Left renal cortex interstitium (tissue), 4 donors: ENCODE measurements around the gene LYSMD3. TPM values are rescaled to one million over a fixed set of nuclear protein-coding genes. Genes with fewer than 3 reads are reported as not detected.
"Not testable (repeated sequence)": the region's sequence is repeated elsewhere in the genome, so short reads cannot be mapped to it uniquely, and the experiment has no call there.

ENCODE experiments used
- DNase-seq, 4 donors: peaks; one replicate each; pipeline ENCODE4 v3.0.0-alpha.2; 2013; ENCODE audit warnings: low read depth in 4 of 4, low spot score in 2 of 4, missing footprints in 1 of 4
- polyA plus RNA-seq, 4 donors: library from polyadenylated mRNA; unstranded; fragments of 120-200 nt; gene quantifications; one replicate each; pipeline ENCODE4 v1.2.1, GENCODE V29; 2013; ENCODE audit not compliant: insufficient read length in 4 of 4

The LYSMD3 gene
- 10 to 100 TPM; 24.4 to 31.7 (median 28.1) TPM for polyA plus RNA-seq

DNA sequence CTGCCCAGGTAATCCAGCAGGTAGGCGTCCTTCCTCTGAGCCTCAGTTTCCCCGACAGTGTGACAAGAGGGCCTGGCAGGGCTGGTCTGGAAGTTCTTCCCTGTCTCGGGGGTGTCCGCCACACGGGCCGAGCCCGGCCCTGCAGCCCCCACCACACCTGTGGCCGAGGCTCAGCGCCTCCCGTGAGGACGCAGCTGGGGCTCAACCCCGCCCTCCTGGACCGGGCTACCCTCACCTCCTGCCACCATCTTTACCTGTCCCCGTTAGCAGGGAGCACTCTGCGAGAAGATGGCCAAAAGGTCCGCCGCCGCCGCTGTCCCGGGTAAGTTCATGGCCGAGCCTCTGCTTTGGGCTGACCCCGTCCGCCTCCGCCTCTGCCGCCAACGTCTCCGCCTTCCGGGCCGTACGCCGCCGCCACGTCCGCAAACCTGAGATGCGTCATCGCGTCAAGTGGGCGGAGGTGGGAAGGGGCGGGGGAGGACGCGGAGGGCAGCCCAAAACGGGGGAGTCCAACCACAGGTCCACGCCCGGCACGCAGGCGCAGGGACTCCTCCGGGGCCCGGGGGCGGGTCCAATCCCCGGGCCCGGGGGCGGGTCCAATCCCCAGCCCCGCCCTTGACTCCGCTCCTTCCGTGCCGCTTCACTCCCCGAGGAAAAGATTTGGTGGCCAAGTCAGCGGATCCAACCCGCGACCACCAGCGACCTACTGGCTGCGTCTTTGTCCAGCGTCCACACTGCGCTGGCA is at the start of gene LYSMD3:
LYSMD3 (minus strand) TSS at position 391 of the 745 bp plus-strand sequence. CDS start 4,295 bp downstream, outside the sequence.
- DNase-seq, result peak; percentile 83 to 92 (median 86)

DNA sequence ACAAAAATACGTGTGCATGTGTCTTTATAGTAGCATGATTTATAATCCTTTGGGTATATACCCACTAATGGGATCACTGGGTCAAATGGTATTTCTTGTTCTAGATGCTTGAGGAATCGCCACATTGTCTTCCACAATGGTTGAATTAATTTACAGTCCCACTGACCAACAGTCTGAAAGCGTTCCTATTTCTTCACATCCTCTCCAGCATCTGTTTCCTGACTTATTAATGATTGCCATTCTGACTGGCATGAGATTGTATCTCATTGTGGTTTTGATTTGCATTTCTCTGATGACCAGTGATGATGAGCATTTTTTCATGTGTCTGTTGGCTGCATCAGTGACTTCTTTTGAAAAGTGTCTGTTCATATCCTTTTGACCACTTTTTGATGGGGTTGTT is 47.2 kb upstream of the LYSMD3 start:
- DNase-seq, result not testable (repeated sequence)

DNA sequence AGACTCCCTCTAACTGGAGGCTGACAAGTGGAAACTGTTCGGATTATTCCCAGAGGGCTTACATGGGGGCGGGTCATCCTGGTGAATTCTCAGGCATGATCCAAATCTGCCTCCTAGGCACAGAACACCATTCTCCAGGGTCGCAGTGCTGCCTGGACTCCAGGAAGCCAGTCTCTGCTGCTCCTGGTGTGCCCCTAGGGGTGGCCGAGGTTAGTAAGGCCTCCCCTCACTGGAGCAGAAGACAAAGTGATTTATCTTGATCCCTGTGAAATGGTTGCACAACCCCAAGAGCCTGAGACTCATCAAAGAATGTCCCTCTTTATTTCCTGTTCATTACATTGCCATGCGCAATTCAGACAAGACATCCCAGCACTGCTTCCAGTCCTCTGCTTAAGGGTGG is 46.3 kb upstream of the LYSMD3 start:
- no peak for DNase-seq

DNA sequence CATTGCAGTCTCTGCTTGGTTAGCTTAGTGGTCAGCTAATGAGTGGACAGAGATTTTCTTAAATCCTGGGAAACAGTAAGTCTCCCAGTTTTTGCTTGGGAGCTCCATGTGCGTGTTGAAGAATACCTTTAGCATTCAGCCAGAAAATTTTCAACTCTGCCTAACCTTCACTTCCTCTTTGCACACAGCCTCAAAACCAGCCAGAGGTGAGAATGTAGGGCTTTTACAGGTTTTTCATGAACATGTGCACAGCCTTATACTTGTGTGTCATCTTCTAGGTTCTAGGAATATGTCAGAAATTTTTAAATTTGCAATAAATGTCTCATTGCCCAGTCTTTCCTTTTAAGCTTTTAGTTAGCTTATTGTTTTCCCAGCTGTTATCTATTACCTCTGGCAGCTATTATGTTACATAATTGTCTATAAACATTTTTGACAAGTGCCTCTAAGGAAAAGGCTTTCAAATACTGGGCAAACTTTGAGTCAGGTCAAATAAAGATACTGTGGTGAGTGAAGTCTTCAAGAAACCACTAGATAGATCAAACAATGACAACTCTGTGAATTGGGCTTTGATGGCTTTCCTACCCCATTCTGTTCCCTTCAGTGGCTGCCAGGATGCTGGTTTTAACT is 41.9 kb upstream of the LYSMD3 start:
- DNase-seq, result no peak

DNA sequence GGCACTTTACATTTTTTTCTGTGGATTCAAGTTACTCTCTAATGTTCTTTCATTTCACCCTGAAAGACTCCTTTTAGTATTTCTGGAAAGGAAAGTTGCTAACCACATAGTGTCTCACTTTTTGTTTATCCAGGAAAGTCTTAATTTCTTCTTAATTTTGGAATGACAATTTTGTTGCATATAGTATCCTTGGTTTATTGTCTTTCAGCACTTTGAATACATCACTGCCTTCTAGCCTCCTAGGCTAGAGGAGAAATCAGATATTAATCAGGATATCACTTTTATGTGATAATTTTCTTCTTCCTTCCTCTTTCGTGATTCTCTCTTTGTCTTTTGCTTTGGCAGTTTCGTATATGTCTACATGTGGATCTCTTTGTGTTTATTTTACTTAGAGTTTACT is 40.6 kb upstream of the LYSMD3 start:
- no peak for DNase-seq

DNA sequence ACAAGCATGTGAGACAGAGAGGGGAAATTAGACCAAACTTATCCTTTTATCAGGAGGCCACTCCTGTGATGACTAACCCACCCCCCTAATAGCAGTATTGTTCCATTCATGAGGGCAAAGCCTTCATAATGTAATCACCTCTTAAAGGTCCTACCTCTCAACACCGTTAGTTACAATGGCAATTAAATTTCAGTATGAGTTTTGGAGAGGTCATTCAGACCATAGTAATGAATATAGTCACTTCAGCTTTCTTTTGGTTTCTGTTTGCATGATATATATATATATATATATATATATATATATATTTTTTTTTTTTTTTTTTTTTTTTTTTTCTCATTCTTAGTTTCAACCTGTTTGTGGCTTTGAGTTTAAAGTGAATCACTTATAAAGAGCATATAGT is 39.7 kb upstream of the LYSMD3 start:
- DNase-seq, result no peak

DNA sequence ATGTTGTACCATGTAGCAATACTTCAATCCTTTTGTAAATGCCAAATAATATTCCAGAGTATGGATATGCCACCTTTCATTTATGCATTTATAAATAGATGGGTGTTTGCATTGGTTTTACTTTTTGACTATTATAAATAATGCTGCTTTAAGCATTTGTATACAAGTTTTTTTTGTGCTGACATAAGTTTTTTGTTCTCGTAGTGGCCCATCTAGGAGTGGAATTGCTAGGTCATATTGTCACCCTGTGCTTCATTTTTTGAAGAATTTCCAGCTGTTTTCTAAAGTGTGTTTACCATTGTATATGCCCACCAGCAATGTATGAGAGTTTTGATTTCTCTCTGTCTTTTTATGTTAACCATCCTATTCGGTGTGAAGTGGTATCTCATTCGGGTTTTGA is 36.1 kb upstream of the LYSMD3 start:
- no peak for DNase-seq

DNA sequence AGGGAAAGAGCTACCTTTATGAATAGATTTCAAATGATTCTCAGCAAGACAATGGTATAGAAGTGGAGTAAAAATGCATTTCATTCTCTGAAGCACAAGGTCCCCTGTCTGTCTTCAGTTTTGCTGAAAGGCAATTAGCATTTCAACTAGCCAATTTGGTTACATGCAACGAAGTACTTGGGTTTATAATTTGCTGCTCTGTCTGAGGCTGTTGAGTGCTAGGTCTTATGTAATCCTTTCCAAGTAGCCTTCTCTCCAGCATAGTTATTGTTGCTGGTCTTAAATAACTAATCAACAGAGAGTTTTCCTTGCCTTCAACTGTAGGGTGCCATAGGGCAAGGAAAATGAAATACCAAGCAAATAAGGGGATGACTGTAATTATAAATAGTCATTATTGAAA is 33.7 kb upstream of the LYSMD3 start:
- no peak for DNase-seq

DNA sequence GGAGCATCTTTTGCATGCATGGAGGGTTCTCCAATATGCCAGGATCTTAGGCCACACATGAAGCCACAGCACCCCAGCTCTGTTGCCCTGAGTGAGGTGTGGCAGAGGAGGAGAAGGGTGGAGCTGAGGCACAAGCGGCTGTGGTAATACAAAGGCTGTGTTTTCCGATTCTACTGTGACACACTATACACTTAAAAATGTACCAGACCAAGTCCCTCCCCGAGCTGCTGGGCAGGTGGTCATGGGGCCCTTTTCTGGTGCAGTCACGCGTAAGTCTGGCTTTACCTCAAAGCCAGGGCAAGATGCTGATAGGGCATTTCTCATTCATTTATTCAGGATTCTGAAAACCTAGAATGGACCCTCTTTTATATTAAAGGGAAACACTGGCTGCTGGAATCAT is 33.0 kb upstream of the LYSMD3 start:
- DNase-seq, result no peak

DNA sequence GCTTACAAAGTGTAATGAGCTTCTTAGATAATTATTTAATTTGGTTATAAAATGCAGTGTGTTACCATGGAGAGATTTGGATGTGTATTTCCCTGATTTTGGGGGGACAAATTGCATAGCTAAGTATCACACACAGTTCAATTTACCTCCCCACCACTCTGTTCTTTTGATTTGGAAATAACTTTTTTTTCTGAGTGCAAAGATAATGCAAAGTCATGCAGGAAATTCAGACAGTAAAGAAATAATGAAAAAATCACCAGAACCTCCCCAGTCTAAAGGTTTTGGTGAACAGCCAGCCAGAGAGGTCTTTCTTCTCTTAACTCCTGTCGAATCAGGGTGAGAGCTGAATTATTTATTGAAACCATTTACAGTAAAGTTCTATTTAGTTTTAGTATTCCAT is 32.4 kb upstream of the LYSMD3 start:
- no peak for DNase-seq

DNA sequence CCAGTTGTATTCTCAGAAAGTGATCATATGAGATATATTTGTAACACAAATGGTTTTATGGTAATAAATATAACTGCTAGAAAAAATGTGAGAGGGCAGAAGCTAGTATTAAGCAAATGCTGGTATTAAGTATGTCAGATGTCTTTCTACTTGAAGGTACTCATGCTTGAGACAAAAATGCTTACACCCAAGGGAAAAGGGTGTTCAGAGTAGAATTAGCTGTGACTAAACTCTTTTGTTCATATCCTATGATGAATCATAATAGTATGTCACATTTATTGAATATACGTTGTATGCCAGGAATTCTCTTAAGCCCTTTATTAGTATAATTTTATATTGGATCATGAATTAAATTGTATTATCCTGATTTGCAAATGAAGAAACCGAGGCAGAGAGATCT is 31.4 kb upstream of the LYSMD3 start:
- no peak for DNase-seq

DNA sequence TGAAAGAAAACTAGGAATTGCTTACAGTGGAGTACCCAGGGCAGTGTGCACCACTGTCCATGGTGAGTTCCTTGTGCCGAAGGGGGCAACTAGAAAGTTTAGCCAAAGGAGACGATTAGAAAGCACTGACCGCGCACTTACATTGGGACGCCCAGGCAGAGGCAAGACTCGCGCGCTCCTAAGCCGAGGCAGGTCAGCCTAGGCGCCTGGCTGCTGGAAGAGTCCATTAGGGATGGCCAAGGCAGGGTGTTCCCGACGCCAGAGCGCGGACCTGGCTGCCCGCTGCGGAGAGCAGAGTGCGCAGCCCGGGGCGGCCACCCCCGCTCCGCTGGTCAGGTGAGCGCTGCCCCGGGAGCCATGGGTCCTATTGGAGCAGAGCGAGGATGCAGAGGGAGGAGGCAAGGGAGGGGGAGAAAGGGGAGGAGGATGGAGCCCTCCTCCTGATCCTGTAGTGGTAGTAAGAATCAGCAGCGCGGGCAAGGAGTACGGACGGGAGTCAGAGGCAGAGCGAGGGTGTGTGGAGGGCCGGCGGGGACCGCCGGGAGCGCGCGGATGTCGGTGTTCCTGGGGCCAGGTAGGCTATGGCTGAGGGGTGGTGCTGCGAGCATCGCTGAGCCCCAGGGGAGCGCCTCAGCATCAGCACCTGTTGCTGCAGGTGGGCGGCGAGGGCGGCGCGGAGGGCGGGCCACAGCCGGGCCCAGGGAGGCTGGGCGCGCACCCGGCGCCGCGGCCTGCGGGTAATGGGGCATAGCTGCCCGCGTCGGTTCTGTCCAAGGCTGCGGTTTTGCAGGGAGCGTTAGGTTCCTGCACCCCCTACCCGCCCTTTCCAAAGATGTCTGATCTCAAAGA is 29.2 kb upstream of the LYSMD3 start, which contains the start of gene ADGRV1:
ADGRV1 (plus strand) TSS at position 454 of the 849 bp plus-strand sequence; CDS start at position 553, 99 bp downstream.
- DNase-seq, result peak; percentile 66 to 82 (median 74)

DNA sequence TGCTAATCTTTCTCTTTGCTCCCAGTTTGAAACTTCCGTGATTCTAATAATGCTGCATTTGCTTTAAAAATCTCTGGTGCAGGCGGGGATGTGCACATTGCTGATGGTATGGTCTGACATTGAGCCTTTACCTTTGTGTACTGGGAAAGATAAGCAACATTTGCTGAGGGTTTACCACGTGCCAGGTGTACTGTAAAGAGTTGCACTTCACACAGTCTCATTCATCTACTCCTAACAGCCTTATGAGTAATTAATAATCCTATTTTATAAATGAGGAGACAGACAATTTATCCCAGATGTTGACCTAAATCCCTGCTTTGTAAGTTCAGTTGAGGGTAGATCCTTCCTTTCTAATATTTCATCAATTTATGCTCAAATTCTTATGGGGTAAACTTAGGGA is 28.5 kb upstream of the LYSMD3 start:
- peak in 1 of 4 donors; percentile 37 for DNase-seq

DNA sequence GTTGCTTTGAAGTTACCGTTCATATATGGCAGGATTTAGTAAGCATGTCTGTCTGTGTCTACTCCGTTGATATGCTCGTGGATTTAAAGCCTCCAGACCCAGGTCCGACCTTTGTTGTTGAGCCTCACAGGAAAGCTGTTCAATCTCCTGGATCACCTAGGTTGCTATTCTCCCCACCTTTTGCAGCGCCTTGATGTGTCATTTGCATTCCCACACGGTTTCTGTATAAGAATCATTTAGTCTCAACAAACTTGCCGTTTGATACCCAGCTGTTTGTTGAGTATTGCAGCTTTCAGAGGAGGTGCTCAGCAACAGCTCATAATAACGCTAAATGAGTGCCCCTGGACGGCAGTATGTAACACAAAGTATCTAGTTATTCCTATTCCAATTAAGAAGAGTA is 28.0 kb upstream of the LYSMD3 start:
- no peak for DNase-seq

DNA sequence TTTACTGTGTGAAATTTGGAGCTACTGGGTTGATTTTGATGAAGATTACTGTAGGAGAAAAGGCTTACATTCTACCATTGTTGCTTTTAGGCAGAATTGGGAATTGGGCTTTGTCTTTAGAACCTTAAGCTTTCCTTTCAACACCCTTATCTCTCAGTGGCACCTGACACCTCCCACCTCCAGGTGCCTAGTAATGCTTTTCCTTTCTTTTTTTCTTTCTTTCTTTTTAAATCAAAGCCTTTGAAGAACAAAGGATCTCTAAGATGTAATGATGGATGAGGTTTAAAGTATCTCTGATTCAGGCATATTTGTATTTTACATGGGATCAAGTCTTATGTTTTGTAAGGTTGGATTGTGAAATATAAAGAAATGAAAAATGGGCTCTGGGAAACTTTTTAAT is 26.3 kb upstream of the LYSMD3 start:
- DNase-seq, result no peak

DNA sequence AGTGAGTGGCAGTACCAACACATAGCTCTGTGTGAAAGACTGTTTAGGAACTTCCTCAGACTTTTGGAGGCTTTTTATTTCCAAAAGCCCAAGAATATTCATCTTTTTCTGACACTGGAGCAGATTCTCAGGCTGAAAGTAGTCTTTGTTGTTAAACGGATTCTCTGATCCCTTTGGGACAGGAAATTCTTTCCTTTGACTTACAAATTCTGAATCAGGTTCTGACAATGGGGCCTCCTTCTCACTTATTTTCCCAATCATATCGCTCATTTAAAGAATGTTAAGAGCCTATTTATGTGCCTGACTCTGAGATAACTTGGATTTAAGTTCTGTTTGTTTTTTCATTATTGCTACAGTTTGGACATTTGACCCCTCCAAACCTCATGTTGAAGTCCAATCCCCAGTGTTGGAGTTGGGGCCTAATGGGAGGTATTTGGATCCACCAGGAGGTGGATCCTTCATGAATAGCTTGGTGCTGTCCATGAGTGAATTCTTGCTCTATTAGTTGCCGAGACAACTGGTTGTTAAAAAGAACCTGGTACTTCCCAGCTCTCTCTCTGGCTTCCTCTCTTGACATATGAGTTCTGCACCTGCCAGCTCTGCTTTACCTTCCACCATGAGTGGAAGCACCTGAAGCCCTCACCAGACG is 25.1 kb upstream of the LYSMD3 start:
- no peak for DNase-seq

DNA sequence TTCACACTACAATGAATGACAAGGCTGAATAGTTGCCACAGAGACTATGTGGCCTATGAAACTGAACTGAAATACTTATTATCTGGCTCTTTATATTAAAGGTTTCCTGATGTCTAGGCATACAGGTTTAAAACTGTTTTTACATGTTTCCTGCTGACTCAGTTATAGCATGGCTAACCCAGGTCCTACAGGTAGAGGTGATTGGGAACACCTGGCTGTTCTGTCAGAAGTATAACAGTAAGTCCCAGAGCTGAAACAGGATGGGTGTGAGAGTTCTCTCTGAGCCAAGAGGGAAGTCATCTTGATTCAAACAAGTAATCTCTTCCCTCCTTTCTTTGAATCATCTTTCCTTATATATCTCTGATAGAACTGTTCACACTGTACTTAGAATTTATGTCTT is 24.3 kb upstream of the LYSMD3 start:
- DNase-seq, result no peak

DNA sequence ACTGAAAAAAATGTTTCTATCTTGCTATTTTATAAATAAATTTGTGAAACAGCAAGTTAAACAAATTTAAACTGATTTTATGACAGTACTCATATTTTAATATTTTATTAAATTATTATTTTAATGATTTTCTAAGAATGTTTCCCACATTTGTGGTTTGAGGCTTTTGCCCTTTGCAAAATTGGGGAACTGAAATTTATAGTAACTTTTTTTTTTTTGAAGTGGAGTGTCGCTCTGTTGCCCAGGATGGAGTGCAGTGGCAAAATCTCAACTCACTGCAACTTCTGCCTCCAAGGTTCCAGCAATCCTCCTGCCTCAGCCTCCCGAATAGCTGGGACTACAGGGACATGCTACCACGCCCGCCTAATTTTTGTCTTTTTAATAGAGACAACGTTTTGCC is 22.0 kb upstream of the LYSMD3 start:
- DNase-seq, result no peak

DNA sequence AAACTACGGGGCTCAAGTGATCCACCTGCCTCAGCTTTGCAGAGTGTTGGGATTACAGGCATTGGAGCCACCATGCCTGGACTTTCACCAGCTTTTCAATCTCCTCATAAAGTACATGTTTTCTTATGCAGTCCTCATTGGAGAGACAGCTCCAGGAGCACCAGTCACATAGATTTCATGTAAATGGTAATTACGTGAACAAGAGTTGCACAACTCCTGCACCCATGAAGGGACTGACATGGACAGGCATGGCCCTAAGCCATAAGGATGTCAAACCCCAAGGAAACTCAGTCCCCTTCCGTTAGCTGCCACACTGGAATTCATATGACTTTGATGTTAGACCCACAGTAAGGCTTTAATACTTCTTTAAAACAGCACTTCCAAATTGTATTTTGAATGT is 21.6 kb upstream of the LYSMD3 start:
- no peak for DNase-seq

DNA sequence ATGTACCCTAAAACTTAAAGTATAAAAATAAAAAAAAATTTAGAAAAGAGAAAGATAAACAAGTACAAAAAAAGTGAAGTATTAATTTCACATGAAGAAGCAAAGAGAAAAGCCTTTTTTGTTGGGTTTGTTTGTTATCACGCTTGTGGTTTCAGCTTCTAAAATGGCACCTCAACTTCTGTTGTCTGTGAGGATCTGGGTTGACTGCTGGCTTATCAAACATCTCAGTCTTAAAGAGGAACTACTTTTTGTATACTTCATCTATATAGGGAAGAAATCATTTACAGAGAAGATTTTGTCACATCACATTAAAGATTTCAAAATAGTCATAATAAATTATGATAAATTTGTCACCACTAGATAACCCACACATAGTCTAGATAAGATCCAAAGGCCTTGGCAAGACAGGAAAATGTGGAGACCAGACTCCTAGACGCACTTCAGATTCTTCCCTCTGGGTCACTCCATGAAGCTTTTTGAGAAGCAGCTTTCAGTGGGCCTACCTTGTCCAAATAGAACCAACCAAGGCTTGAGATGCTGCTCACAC is 20.4 kb upstream of the LYSMD3 start:
- no peak for DNase-seq

DNA sequence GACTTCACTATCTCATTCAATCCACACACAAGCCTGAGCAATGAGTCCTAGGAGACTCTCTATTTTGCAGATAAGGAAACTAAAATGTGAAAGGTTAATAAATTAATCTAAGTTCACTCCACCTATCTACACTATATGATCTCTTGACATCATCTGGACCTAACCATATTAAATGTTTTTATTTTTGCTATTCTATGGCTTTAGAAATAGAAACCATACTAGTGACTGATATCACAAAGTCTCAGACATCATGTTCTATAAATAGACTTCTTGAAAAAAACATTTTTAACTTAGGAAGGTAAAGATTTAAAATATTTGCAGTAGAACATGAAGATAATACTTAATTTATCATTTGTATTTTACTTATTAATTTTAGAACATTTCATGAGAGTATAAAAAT is 19.8 kb upstream of the LYSMD3 start:
- no peak for DNase-seq
